OCI-LY1 (cell line): ENCODE data around the gene SEMA6D.

ENCODE experiments used
- EZH2 ChIP-seq: fragments of 200-600 bp; sonication (generic), shearing (Covaris generic); IDR thresholded peaks from 2 replicates; pipeline ENCODE4 v1.8.0; 2017; ENCODE audit warnings: borderline replicate concordance, mixed run types, mild to moderate bottlenecking, antibody characterized with exemption, low read length, moderate library complexity, mixed read lengths
- TF ChIP-seq, protein P1 (sequence below): fragments of 200-600 bp; sonication (generic), shearing (Covaris generic); IDR thresholded peaks from 2 replicates; pipeline ENCODE4 v1.5.1; 2017; ENCODE audit warnings: mild to moderate bottlenecking, antibody characterized with exemption, low read length, moderate library complexity, mixed read lengths

DNA sequence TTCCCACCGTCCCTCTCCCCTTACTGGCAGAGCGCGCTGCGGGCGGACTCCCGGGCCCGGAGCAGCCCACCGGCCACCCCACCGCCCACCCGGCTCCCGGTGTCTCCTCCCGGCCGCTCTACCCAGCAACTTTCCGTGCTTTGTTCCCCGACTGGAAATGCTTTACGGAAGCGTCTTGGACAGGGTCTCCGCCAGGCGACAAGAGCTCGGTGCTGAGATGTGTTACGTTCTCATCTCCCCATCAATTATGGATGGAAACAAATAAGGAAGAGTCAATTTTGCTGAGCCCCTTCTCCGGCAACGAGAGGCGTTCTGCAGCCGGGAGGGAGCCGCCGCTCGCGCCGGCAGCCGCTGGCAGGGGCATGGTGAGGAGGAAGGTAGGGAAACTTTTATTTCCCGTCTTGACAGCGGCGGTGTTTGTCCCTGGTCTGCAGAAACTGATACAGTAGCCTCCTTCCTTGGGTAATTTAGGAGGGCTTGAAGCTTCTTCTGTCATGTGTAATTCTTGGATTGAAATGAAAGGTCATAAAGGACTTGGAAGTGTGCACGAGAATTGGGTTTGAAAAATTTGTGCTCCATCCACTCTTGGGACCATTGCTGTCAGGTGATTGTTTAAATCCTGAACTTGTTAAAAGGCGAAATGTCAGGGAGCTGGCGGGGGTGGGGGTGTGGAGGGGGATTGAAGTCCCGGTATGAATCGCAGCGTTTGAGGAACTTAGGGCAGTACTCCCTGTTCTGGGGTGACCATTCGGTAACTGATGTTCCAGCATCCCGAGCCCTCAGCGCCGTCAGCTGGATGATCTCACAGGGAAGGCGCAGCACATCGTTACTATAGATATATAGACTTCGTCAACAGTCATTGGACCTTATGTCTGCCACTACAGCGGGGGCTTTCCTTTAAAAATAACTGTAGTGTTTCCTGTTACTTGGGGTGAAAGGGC lies 1.5 kb downstream of the SEMA6D start:
- TF ChIP-seq, protein P1, sequence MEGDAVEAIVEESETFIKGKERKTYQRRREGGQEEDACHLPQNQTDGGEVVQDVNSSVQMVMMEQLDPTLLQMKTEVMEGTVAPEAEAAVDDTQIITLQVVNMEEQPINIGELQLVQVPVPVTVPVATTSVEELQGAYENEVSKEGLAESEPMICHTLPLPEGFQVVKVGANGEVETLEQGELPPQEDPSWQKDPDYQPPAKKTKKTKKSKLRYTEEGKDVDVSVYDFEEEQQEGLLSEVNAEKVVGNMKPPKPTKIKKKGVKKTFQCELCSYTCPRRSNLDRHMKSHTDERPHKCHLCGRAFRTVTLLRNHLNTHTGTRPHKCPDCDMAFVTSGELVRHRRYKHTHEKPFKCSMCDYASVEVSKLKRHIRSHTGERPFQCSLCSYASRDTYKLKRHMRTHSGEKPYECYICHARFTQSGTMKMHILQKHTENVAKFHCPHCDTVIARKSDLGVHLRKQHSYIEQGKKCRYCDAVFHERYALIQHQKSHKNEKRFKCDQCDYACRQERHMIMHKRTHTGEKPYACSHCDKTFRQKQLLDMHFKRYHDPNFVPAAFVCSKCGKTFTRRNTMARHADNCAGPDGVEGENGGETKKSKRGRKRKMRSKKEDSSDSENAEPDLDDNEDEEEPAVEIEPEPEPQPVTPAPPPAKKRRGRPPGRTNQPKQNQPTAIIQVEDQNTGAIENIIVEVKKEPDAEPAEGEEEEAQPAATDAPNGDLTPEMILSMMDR = no peak
- TF ChIP-seq EZH2 = no peak
